Stimulated activated CD4-positive, alpha-beta T cell treated with anti-CD3 and anti-CD28 coated beads, Interleukin-12 subunit alpha, Interleukin-12 subunit beta, amount 100 ng/mL, for 4 hours (primary cell): Measurements from ENCODE around the gene UQCRHL.
"Not testable (repeated sequence)": the region's sequence is repeated elsewhere in the genome, so short reads cannot be mapped to it uniquely, and the experiment has no call there.

ENCODE experiments used
- DNase-seq: peaks from one replicate; pipeline ENCODE4 v3.0.0-alpha.2; 2020

The UQCRHL gene

DNA sequence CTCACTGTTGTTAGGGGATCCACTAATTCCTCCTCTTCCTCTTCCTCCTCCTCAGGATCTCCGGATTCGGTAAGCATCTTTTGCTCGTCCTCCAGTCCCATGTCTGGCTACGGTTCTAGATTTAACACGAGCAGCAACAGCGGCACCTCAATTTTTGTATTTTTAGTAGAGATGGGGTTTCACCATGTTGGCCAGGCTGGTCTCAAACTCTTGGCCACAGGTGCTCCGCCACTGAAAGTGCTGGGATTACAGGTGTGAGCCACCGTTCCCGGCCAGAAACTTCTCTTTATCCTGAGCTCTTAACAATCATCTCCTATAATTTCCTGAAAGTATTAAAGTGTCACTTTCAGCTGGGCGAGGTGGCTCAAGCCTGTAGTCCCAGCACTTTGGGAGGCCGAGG, at the start of gene UQCRHL:
Gene UQCRHL, minus strand, starts transcription at position 101 of the 400 bp plus-strand sequence. Its CDS starts 0 bp downstream, at position 101.
- DNase-seq = not testable (repeated sequence)

GRCh38 chr1:15856888-15857287, 49.4 kb upstream of the UQCRHL start:
- DNase-seq = no peak

DNA sequence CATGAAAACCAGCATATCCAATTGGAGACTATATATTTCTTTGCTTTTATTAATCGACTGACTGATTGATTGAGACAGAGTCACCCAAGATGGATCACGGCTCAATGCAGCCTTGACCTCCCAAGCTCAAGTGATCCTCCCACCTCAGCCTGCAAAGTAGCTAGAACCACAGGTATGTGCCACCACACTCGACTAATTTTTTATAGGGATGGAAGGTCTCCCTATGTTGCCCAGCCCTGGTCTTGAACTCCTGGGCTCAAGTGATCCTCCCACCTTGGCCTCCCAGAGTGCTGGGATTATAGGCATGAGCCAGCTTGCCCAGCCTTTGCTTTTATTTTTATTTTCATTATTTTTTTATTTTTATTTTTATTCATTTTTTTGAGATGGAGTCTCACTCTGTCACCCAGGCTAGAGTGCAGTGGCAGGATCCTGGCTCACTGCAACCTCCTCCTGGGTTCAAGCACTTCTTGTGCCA, 45.4 kb upstream of the UQCRHL start:
- no peak for DNase-seq

GRCh38 chr1:15852036-15852827, 44.8 kb upstream of the UQCRHL start:
- DNase-seq = no peak

- DNase-seq = no peak
Measured at GRCh38 chr1:15851210-15852035, 44.0 kb upstream of the UQCRHL start.

- DNase-seq = no peak
Measured at GRCh38 chr1:15850471-15851001, 43.1 kb upstream of the UQCRHL start.

GRCh38 chr1:15849775-15850324, 42.4 kb upstream of the UQCRHL start:
- no peak for DNase-seq

DNA sequence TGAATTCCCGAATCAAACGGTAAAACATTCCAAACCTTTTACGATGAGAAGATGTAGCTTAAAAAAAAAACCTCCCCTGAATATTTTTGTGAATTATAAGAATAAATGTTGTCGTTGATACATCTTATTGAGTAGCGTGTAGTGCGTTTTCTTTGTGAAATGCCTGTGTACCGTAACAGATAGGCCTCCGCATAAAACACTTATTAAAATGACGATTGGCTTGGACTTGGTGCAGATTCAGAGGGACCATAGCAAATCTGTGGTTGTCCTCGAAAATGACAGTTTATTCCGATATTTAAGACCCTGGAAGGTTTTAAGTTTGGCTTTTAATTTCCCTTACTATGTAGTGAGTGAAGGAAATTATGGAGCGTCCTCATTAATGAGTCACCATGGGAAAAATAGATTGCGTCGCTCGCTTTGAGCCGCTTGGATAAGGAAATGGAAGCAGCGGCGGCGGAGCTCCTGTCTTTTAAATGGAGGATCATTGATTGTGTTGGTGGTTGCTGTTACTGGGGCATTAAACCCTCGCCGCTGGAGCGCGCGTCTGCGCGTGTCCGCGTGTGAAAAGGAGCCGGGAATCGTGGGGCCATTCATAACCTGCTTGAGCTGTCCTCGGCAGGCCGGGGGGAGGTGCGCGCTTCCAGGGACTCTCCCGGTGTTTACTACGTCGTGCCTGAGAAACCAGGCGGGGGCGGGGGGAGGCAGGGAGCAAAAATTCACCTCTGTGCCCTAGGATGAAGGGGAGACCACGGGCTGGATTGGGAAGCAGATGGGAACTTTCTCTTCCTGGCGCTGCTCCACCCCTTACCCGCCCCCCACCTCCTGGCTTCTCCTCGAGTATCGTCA, 41.7 kb upstream of the UQCRHL start:
- peak; percentile 62 for DNase-seq

DNA sequence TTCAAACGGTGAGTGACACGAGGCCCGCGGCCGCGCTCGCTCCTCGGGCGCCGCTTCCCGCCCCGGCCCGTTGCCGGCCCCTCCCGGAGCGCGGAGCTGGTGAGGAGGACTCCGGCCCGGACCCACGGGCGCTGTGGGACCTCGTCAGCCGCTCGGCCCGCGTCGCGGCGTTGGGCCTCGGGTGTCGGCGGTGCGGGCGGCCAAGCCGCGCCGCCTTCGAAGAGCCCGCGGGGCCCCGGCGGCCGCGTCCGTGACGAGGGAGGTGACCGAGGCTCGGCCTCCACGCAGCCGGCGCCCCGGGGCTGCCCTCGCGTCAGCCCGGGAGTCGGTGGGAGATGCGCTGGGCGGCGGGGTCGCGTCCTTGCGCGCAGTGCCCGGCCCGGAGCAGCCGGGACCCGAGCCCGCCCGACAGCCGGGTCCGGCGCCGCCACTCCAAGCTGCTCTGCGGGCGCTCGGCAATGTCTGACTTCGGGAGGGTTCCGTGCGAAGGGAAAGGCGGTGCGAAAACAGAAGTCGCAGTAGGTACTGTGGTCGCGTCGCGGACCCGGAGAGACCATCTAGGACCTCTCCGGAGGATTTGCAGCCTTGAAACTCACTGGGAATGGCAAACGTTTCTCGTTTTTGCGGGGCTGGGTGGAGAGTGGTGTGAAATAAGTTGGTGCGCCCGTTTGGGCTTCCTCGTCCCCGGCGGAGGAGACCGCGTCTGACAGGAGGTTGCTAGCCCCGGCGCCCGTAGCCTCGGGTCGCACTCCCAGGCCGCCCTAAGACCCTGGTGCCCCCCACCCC, 40.9 kb upstream of the UQCRHL start:
- peak; percentile 43 for DNase-seq

DNA sequence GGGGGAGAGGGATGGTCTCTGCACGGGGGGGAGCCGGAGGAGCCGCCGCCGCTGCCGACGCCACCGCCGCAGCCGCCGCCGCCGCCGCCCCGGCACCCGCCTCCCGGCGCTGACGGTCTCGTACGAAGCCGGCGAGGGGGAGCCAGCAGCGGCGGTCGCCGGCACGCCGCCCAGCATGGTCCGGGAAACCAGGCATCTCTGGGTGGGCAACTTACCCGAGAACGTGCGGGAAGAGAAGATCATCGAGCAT, 40.4 kb upstream of the UQCRHL start:
- no peak for DNase-seq

DNA sequence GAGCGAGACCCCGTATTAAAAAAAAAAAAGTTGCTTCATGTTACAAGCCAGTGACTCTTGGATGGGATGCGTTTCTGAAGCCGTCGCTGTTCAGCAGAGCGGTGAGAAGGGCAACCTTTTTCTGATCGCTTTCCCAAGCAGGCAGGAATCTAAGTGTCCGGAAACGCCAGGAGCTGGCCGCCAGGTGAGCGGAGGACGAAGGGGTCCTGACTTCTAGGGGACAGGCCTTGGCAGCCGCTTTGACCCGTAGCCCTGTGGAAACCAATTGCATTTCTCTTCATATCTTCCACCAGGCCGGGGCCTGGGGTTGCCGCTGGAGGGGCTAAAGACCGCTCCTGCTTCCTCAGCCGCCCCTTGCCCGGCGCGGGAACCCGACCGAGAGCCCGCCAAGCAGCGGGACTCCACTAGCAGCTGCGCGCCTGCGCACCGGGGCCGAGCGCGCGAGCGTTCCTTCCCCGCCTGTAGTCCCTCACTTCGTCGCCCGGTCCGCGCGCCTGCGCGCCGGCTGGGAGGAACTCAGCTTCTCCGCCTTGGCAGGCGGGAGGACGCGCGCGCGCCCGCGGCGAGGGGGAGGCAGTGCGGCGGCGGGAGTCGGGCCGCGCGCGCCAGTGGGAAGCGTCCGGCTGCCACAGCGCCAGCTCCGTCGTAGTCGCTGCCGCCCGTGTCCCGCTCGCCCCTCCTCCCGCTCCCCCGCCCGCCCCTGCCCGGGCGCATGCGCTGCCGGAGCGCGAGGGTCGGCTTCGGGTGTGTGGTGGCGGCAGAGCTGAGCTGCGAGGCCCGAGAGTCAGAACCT, 39.8 kb upstream of the UQCRHL start, which contains the start of gene SPEN:
Gene SPEN, plus strand, starts transcription at position 608 of the 793 bp plus-strand sequence. CDS start 361 bp downstream, outside the sequence.
- DNase-seq = peak; percentile 97

DNA sequence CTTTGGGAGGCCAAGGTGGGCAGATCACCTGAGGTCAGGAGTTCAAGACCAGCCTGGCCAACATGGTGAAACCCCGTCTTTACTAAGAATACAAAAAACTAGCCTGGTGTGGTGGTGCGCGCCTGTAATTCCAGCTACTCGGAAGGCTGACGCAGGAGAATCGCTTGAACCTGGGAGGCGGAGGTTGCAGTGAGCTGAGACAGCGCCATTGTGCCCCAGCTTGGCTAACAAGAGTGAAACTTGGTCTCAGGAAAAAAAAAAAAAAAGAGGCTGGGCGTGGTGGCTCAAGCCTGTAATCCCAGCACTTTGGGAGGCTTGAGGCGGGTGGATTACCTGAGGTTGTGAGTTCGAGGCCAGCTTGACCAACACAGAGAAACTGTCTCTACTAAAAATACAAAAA, 38.6 kb upstream of the UQCRHL start:
- DNase-seq = not testable (repeated sequence)

GRCh38 chr1:15843826-15844572, 36.5 kb upstream of the UQCRHL start:
- DNase-seq = no peak

DNA sequence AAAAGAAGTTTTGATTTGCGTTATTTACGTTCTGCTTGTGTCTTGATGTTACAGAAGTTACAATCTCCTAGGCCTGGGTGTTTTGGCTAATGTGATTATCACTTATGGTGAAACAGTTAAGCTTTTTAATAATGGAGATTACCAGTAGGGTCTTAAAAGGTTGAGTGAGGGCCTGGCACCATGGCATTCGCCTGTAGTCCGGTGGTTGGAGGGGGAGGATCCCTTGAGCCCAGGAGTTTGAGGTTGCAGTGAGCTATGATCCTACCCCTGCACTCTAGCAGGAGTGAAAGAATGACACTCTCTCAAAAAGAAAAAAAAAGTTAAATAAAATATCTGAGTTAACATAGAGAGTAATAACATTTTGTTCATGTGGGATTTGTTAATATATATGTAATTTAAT, 31.3 kb upstream of the UQCRHL start:
- no peak for DNase-seq

DNA sequence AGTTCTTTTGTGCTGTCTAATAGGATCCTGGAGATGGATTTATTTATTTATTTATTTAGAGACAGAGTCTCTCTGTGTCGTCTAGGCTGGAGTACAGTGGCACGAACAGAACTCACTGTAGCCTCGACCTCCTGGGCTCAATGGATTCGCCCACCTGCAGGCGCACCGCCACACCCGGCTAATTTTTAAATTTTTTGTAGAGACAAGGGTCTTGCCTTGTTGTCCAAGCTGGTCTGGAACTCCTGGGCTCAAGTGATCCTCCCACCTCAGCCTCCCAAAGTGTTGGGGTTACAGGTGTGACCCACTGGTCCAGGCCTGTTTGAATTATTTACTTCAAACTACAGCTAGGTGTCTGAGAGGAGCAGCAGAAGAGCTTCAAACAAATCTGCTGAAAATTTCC, 30.5 kb upstream of the UQCRHL start:
- DNase-seq = no peak

DNA sequence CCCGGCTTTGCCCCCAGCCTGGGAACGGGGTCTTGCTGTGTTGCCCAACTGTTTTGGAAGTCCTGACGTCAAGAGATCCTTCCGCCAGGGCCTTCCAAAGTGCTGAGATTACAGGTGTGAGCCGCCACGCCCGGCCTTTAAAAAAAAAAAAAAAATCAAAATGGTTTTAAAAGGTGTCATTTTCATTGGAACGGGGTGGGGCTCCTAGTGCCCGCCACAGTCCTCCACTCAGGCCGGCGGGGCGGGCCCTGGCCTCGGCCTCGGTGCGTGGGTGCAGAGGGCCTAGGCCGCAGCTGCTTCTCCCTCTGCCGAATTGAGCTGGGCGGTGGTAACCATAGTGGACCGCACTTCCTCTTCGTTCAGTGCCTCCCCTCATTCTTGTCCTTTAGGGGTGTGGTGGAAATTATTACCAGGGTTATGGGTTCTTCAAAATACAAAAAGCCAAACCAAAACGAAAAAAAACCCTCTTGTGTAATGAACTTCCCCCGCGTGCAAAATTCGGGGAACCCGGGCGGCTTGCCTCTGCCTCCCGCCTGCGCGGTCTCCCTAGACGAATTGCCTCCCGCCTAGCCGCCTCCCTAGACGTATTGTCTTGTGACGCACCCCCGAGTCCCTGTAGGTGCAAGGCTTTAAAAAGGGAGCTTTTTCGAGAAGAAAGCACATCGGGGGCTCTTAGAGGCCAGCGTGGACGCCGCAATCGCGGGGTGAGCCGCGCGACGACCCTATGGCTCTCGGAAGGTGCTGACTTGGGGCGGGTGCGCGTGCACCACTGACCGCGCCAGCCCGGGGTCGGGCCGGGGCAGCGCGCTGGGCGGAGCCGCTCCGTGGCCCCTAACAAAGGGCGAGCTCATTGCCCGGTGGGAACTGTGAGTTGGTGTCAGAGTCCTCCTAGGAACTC, 29.6 kb upstream of the UQCRHL start:
- peak; percentile 43 for DNase-seq

- not testable (repeated sequence) for DNase-seq
Measured at GRCh38 chr1:15836511-15836771, 29.0 kb upstream of the UQCRHL start.

DNA sequence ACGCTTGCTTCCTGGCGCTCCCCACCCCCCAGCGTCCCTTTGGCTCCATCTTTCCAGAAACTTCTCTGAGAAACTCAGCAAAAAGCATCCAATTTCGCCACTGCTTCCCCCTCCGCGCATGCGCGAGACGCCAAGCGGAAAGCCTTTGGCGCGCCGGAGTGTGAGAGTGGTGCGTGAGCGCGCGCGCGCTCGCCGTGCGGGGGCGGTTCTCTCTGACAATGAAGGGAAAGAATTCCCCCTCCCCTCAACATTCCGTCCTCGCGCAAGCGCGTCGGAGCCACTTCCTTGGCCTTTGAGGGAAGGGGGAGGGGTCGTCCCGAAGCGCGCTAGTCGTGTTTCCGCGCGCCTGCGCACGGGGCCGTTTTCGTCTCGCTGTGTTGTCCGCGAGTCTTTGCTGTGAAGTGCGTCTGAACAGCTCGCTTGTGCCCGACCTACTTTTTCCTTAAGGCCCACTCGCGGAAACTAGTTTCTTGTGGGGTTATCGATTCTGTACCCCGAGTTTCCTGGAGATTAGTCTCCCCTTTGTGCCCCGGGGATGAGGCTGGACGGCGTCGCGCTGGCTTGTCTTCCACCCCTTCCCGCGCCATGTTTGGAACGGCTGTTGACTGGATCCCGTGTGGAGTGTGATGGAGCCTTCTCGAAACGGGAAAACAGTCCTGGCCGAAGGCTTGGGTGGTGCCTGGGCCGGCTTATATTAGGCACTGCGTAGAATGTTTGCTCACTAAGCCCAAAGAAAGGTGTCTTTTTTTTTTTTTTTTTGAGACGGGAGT, 28.5 kb upstream of the UQCRHL start:
- peak; percentile 99 for DNase-seq
